Measurements from ENCODE around the gene COX8C.

- TF ChIP-seq CTCF (tag by site-specific recombination; IDR thresholded peaks at IDR 0.05) (no peak), ZSCAN23 (tag by site-specific recombination; IDR thresholded peaks at IDR 0.05) (no peak)
Measured at GRCh38 chr14:93343266-93343665, 3.7 kb upstream of the COX8C start.

All from HEK293 (cell line).